G401 (cell line): ENCODE results near the gene RNF113B. TPM values are rescaled to one million over a fixed set of nuclear protein-coding genes. Genes with fewer than 3 reads are reported as not detected.

ENCODE experiments used
- DNase-seq: peaks from one replicate; pipeline ENCODE4 v3.0.0-alpha.2; 2015; ENCODE audit warnings: low spot score
- in situ Hi-C: cut with HindIII; loops from 2 replicates; pipeline ENCODE4 v1.10.0; 2016; ENCODE audit warnings: low sequenced_read_pairs, mixed read lengths
- total RNA-seq: library from RNA; depleted of rRNA; stranded (reverse); fragments of >200 nt; shearing (Covaris generic); gene quantifications from 2 replicates; pipeline ENCODE4 v1.2.3, GENCODE V29; 2014; rRNA removed

The RNF113B gene
- total RNA-seq, 1 experiment from 2014 or later: not detected

- in situ Hi-C loops: no loop called here
Measured at GRCh38 chr13:98144801-98145350, 32.2 kb downstream of the RNF113B start.

DNA sequence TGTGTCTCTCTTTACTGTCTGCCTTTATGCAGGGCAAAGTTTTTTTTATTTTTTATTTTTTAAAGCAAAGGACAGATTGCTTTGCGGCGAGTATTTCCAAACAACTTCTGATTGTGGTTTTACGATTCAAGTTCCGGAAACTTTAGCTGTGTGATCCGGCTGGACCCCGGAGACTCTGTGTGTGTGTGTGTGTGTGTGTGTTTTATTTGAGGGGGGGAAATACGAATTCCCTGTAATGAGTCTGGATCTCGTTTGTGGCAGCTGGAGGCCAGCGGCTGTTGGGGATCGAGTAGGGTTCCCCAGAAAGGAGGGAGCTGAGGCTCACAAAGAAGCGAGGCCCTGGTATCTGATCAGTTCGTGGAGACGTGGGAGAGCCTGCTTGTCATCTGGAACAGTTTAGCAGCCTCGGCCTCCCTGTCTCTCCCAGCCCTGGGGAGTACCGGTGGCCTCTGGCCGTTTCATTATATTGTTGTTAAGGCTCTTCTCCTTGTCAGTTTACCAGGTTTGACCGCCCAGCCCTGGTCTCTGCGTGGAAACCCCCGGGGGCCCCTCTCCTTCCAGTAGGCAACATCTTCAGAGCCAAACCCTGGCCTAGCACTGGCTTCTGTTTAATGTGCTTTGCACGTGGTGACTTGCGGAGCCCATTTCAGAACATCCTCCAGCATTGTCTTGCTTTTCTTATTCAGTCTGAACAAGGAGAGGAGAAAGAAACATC is 32.9 kb downstream of the RNF113B start:
- in situ Hi-C loops: no loop called here
- DNase-seq: no peak

More at GRCh38 chr13:98144801-98145350, 32.2 kb downstream of the RNF113B start:
- peak; percentile 21 for DNase-seq

DNA sequence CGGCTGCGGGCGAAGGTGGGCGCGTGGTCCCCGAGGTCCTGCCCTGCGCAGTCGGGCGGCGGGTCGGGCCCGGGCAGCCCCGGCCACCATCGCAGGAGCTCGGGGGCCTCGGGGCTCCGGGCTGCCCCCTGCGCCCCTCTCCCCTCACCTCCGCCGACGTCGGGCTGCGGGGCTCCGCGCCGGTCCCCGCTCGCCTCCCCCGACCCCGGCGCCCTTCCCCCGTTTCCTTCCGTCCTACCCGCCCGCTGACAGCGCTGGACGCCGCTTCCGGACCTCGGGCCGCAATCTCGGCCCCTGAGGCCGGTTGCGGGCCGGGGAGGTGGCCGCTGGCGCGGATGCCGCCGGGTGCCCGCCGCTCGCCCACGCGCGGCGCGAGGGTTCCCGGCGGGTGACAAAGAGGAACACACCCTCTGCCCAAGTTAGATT is 33.5 kb downstream of the RNF113B start:
- in situ Hi-C loops: no loop called here
- no peak for DNase-seq

GRCh38 chr13:98143157-98143553 is 33.9 kb downstream of the RNF113B start:
- no peak for DNase-seq
- in situ Hi-C loops: no loop called here

- peak; percentile 10 for DNase-seq
- in situ Hi-C loops: no loop called here
Measured at GRCh38 chr13:98142380-98143156, 34.5 kb downstream of the RNF113B start, which contains the start of gene FARP1. FARP1 (plus strand) TSS chr13:98143094; CDS start chr13:98213243, 70,149 bp downstream.

- in situ Hi-C loops: no loop called here
- no peak for DNase-seq
Measured at GRCh38 chr13:98141509-98142379, 35.3 kb downstream of the RNF113B start.

DNA sequence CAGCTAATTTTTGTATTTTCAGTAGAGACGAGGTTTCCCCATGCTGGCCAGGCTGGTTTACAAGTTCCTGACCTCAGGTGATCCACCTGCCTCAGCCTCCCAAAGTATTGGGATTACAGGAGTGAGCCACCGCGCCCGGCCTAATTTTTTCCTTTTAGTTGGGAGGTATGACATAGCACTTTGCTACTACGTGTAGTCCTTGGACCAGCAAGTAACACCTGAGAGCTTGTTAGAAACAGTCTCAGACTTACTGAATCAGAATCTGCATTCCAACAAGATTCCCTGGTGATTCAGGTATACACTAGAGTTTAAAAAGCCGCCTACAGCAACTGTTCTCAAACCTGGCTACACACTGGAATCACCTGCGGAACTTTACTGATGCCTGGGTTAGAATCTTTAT is 36.0 kb downstream of the RNF113B start:
- no peak for DNase-seq
- in situ Hi-C loops: no loop called here

- no peak for DNase-seq
- in situ Hi-C loops: no loop called here
Measured at GRCh38 chr13:98134901-98135300, 42.2 kb downstream of the RNF113B start.

DNA sequence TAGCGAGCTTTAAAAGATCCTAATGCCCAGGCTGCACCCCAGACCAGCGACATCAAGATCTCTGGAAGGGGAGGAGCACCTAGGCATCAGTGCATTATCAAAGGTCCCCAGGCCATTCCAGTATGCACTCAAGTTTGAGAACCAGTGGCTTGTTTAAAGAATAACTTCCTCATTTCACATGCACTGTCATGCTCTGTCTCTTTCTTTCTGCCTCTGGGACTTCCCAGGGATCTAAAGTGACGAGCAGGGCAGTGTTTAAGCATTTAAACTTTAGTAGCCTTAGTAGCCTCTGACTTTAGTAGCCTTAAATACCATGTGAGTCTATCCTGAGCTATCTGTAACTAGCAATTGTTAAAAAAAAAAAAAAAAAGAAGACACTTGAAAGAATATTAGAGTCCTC is 43.1 kb downstream of the RNF113B start:
- in situ Hi-C loops: no loop called here
- no peak for DNase-seq

DNA sequence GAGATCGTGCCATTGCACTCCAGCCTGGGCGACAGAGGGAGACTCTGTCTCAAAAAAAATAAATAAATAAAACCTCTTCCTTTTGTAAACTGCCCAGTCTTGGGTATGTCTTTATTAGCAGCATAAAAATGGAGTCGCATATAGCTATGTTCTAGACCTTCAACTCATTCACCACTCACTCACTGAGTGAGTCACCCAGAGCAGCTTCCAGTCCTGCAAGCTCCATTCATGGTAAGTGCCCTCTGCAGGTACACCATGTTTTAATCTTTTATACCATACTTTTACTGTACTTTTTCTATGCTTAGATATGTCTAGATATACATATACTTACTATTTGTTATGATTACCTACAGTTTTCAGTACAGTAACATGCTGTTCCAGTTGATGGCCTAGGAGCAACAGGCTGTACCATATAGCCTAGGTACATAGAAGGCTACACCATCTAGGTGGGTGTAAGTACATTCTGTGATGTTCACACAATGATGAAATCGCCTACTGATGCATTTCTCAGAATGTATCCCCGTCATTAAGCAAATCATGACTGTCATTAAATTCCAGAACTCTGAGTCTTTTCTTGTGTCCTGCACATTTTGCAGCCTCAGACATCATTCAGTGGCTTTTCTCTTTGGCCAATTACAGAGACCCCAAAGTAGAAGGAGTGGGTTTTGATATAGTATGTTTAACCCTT is 47.9 kb downstream of the RNF113B start:
- in situ Hi-C loops: no loop called here
- no peak for DNase-seq

Other genes starting within 250 kb of the RNF113B start
- gene IPO5, start 223.6 kb downstream of the RNF113B start, total RNA-seq: 181 and 229 TPM in 2 replicates
- gene FARP1, start 34.2 kb downstream of the RNF113B start, total RNA-seq: 17.9 and 50.3 TPM in 2 replicates